Stimulated activated CD4-positive, alpha-beta T cell treated with anti-CD3 and anti-CD28 coated beads, Interleukin-1b, Interleukin-23, amount 100 ng/mL, for 48 hours (primary cell): ENCODE results near the gene TMC7.
"Not testable (repeated sequence)": the region's sequence is repeated elsewhere in the genome, so short reads cannot be mapped to it uniquely, and the experiment has no call there.

Source experiments
- DNase-seq: peaks from one replicate; pipeline ENCODE4 v3.0.0-alpha.2; 2020

TMC7 gene

GRCh38 chr16:18983565-18984434 is at the start of gene TMC7:
Gene TMC7 (plus strand): TSS chr16:18983934. CDS start chr16:18984064, 130 bp downstream.
- DNase-seq: peak; percentile 28

GRCh38 chr16:18936727-18937340 is 46.9 kb upstream of the TMC7 start:
- no peak for DNase-seq

GRCh38 chr16:18937390-18937789 is 46.3 kb upstream of the TMC7 start:
- DNase-seq: no peak

- no peak for DNase-seq
Measured at GRCh38 chr16:18938986-18939385, 44.7 kb upstream of the TMC7 start.

- no peak for DNase-seq
Measured at GRCh38 chr16:18941471-18941870, 42.3 kb upstream of the TMC7 start.

GRCh38 chr16:18942061-18942460 is 41.7 kb upstream of the TMC7 start:
- DNase-seq: no peak

- no peak for DNase-seq
Measured at GRCh38 chr16:18943414-18943813, 40.3 kb upstream of the TMC7 start.

GRCh38 chr16:18945233-18945632 is 38.5 kb upstream of the TMC7 start:
- no peak for DNase-seq

GRCh38 chr16:18948372-18949020 is 35.2 kb upstream of the TMC7 start:
- DNase-seq: no peak

- no peak for DNase-seq
Measured at GRCh38 chr16:18950469-18951185, 33.1 kb upstream of the TMC7 start.

GRCh38 chr16:18953547-18953946 is 30.2 kb upstream of the TMC7 start:
- DNase-seq: no peak

- not testable (repeated sequence) for DNase-seq
Measured at GRCh38 chr16:18955874-18956580, 27.7 kb upstream of the TMC7 start.

GRCh38 chr16:18956658-18957241 is 27.0 kb upstream of the TMC7 start:
- not testable (repeated sequence) for DNase-seq

- DNase-seq: no peak
Measured at GRCh38 chr16:18958621-18959029, 25.1 kb upstream of the TMC7 start.

- no peak for DNase-seq
Measured at GRCh38 chr16:18959031-18959505, 24.7 kb upstream of the TMC7 start.

- DNase-seq: no peak
Measured at GRCh38 chr16:18965555-18965954, 18.2 kb upstream of the TMC7 start.

GRCh38 chr16:18966791-18967190 is 16.9 kb upstream of the TMC7 start:
- no peak for DNase-seq

GRCh38 chr16:18969050-18969854 is 14.5 kb upstream of the TMC7 start:
- DNase-seq: peak; percentile 73

GRCh38 chr16:18969855-18970240 is 13.9 kb upstream of the TMC7 start:
- no peak for DNase-seq

- DNase-seq: no peak
Measured at GRCh38 chr16:18975109-18975508, 8.6 kb upstream of the TMC7 start.

GRCh38 chr16:18979936-18980335 is 3.8 kb upstream of the TMC7 start:
- no peak for DNase-seq
